Urinary bladder (tissue), 4 donors: ENCODE results near the gene SH3RF1. TPM values are rescaled to one million over a fixed set of nuclear protein-coding genes. Genes with fewer than 3 reads are reported as not detected.
A peak's percentile ranks its signal among the peaks of the same experiment; 100 is the strongest.

Experiments used
- DNase-seq: peaks from one replicate; pipeline ENCODE4 v3.0.0-alpha.2; 2015; ENCODE audit errors: extremely low spot score
- H3K27ac ChIP-seq: one replicate; pipeline ENCODE4 v1.5.1; 2013; ENCODE audit warnings: low read depth, mild to moderate bottlenecking, moderate library complexity
- H3K36me3 ChIP-seq: one replicate; pipeline ENCODE4 v1.6.1; 2013; ENCODE audit warnings: mild to moderate bottlenecking, moderate library complexity; ENCODE audit not compliant: insufficient read depth
- H3K4me1 ChIP-seq: one replicate; pipeline ENCODE4 v1.6.1; 2013; ENCODE audit warnings: mild to moderate bottlenecking, moderate library complexity; ENCODE audit not compliant: insufficient read depth
- H3K4me3 ChIP-seq: one replicate; pipeline ENCODE4 v1.5.1; 2013; ENCODE audit warnings: low read depth, low read length
- WGBS: extraction: QIAGEN DNeasy Blood & Tissue Kit; methylation state at CpG from one replicate; pipeline ENCODE4 v1.1.7; 2013; 5-methylcytosine and 5-hydroxymethylcytosine counted together
- polyA plus RNA-seq: library from polyadenylated mRNA; stranded (reverse); fragments of 200-250 nt; gene quantifications from one replicate; pipeline ENCODE4 v1.2.3, GENCODE V29; 2013
- total RNA-seq: library from RNA; depleted of rRNA; stranded (reverse); fragments of >200 nt; gene quantifications from one replicate; pipeline ENCODE4 v1.2.3, GENCODE V29; 2014
- donor health status: healthy with polysubstance abuse.
- donor health status: healthy.

Gene SH3RF1
- total RNA-seq (11.1 TPM), polyA plus RNA-seq (7.7 TPM)

DNA sequence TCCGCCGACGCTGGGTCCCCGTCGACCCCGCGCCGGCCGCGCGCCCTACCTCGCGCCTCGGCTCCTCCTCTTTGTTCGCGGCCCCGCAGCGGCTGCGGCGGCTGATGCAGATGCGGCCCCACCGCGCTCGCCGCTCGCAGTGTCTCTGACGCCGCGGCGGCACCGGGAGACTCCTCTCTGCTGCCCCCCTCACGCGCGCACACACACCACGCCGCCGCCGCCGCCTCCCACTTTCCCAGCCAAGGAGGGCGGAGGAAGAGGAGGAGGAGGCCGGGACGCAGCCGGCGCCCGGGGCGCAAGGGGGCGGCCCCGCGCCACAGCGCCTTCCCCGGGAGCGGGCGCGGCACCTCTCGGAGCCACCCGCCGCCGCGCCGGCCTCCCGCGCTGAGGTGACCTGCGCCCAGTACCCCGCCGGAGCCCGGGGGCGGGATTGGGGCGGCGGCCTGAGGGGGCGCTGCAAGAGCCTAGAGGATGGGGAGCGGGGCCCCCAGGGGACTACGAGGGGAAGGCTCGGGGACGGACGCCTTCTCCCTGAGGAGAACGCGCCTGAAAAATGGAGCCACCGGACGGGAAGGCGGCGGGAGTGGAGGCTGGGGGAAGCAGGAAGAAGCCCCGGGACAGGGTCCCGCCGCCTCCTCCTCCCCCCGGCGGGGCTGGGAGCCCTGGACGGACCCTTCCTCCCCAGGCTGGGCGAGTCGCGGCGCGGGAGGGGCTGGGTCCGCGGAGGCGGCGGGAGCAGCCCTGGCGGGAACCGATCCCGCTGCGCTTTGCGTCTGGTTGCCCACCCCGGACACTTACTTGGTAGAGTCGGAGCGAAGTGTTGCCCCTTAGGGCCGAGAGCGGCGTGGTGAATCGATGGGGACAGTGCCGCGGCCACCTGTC is at the start of gene SH3RF1:
TSS of gene SH3RF1 (minus strand) at position 147 of the 882 bp plus-strand sequence. CDS start 1,744 bp downstream, outside the sequence.
- peaks cover 5% of the 10 kb centered on the region for H3K4me1 ChIP-seq
- peak within 1 kb of the TSS; percentile 77 for H3K27ac ChIP-seq
- no peaks in the 10 kb centered on the region for H3K36me3 ChIP-seq
- WGBS, result under 1% methylated on average over 104 of the region's 110 CpGs
- H3K4me3 ChIP-seq, result peak within 1 kb of the TSS; percentile 73
- no peak for DNase-seq

DNA sequence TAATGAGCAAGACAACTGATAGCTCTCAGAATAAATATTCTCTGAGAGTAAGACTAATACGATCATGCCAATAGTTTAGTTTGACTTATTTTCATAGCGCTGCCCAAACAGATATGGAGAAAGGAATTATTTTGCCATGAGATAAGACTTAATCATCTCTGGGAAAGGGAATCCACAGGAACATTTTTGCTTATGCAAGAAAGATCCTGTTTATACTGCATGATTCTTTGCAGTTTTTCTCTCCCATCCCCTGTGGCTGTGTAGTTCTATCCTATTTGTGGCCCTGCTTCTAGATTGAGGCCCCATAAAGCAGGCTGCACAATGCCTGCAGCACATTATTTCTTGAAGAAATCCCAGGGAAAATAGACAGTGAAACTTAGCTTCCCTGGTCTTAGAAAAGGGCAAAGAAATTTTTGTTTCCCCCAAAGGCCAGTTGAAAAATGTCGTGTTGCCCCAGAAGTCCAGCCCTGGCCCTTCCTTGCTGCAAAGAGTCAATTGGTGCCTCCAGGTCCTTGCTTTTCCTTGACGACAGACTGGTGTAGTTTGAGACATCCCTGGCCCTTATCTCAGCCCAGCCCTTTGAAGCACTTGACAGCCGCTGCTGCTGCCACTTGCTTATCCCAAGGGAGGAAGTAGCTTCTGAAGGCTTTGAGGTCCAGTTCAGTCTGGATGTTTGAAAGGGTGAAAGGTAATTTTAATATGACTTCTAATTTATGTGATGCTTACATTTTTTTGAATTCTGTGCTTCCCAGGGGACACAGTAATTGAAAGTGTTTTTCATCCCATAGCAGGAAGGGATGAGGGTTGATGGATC is 45.0 kb upstream of the SH3RF1 start:
- 28% methylated on average over 5 of the region's 5 CpGs for WGBS
- no peaks in the 10 kb centered on the region for H3K36me3 ChIP-seq
- no peak for DNase-seq
- H3K4me1 ChIP-seq, result peaks cover 1% of the 10 kb centered on the region
- H3K4me3 ChIP-seq, result no peak overlapping the region
- peak overlapping the region; percentile 7 for H3K27ac ChIP-seq

DNA sequence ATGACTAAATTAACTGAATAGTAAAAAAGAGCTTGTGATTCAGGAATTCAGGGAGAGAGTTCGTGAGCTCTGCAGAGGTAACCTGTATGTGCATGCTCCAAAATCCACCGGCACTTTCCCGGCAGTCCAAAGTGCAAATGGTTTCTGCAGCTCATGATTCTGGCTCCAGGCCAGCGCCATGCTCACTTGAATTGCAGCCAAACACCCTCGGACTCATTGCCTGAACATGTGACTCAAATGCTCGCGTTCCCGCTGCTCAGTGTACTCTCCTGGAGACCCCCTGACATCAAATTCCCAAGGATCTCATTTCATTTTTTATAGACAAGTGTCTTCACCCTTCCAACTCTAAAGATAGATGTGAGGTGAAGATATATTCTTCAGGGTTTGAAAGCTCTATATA is 44.1 kb upstream of the SH3RF1 start:
- Histone ChIP-seq H3K27ac (no peak overlapping the region), H3K4me1 (peaks cover 1% of the 10 kb centered on the region), H3K4me3 (no peak overlapping the region), H3K36me3 (no peaks in the 10 kb centered on the region)
- 11% methylated on average over 8 of the region's 8 CpGs for WGBS
- DNase-seq, result peak; percentile 50

DNA sequence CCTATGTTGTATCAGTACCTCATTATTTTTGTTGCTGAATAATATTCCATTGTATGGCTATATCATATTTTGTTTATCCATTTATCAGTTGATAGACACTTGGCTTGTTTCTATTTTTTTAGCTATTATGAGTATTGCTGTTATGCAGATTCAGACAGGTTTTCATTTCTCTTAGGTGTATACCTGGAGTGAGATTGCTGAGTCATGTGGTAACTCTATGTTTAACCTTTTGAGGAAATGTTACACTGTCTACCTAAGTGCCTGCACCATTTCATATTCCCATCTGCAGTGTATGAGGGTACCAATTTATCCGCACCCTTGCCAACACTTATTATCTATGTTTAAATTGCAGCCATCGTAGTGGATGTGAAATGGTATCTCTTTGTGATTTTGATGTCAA is 43.0 kb upstream of the SH3RF1 start:
- Histone ChIP-seq H3K27ac (no peak overlapping the region), H3K36me3 (no peaks in the 10 kb centered on the region), H3K4me1 (peaks cover 1% of the 10 kb centered on the region), H3K4me3 (no peak overlapping the region)
- DNase-seq, result no peak
- WGBS, result 91% methylated on average over 2 of the region's 2 CpGs

DNA sequence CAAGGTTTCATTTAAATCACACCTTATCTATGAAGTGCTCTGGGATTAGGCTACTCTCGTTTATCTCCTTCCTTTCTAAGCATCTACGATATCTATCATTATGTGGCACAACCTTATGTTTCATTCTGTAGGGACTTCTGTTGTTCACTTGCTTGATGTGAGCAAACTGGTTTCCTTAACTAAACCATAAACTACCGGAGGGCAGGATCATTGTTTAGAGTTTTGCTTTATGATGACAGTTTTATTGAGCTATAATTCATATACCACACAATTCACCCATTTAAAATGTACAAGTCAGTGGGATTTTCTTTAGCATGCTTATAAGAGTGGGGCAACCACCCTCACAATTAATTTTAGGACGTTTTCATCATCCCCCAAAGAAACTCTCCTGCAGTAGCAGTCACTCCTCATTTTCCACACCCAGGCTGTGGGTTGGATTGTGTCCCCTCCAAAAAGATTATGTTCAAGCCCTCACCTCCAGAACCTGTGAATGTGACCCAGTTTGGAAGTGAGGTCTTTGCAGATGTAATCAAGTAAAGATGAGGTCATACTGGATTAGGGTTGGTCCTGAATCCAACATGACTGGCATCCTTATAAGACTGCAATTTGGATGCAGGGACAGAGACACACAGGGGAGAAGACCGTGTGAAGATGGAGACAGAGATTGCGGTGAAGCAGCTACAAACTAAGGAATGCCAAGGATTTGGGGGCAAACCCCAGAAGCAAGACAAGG is 42.1 kb upstream of the SH3RF1 start:
- Histone ChIP-seq H3K4me3 (no peak overlapping the region), H3K27ac (no peak overlapping the region)
- 74% methylated on average over 6 of the region's 6 CpGs for WGBS

DNA sequence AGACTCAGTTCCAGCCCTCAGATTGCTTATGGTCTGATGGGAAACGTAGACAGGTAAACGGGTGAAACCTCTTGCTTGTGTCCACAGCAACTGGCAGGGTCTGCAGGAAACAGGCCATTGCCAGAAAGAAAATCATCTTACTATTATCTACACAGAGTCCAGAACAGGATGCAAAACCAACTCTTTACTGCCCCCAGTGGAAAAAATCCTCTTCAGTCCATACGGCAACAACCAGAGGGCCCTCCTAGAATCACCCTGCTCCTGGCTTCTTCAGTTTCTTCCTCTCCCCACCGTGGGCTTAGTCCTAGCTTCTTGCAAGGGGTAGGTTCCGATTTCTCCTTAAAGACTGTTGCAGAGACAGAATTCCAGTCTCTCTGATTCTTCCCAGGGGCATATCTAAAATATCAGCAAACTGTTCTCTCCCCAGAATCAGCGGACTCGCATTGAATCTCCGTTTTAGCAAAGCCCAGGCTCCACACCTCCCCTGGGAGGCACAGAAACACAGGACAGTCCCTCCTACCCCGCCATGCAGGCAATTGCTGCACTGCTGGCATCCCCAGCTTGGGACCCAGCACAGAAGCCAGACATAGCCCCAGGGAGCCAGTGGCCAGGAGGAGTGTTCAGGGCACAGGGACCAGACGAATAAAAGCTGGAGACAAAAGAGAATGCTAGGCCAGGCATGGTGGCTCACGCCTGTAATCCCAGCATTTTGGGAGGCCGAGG is 41.0 kb upstream of the SH3RF1 start:
- no peak overlapping the region for H3K27ac ChIP-seq
- H3K4me3 ChIP-seq, result no peak overlapping the region
- peaks cover 1% of the 10 kb centered on the region for H3K4me1 ChIP-seq
- WGBS, result 80% methylated on average over 12 of the region's 12 CpGs
- no peaks in the 10 kb centered on the region for H3K36me3 ChIP-seq
- no peak for DNase-seq

More for the DNA sequence above, 42.1 kb upstream of the SH3RF1 start:
- no peak for DNase-seq
- Histone ChIP-seq H3K36me3 (no peaks in the 10 kb centered on the region), H3K4me1 (peaks cover 1% of the 10 kb centered on the region)

DNA sequence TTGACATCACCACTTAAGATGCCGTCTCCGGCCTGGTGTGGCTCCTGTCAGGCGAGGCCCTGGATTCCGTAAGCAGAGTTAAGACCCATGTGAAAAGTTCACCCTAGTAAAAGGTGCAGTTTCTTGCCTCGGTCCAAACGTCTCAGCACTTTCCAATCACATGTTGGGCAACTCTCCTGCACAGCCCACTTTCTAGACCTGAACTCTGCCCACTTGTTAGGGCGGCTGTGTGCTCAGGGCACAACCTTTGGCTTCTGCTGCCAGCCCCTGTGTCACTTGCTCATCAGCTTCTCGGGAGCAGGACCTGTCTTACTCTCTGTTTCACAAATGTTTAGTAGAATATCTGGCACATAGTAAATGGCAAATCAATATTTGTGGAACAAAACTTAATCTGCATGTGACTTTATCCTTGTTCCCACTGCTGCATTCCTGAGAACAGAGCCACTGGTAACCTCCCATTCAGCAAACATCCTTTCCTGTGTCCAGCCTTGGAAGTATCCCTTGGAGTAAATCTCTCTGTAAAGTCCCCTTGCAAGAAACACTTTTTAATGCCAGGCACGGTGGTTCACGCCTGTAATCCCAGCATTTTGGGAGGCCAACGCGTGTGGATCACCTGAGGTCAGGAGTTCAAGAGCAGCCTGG is 38.7 kb upstream of the SH3RF1 start:
- no peak overlapping the region for H3K4me3 ChIP-seq
- no peak for DNase-seq
- H3K4me1 ChIP-seq, result no peaks in the 10 kb centered on the region
- no peak overlapping the region for H3K27ac ChIP-seq
- WGBS, result 92% methylated on average over 12 of the region's 12 CpGs
- H3K36me3 ChIP-seq, result no peaks in the 10 kb centered on the region

DNA sequence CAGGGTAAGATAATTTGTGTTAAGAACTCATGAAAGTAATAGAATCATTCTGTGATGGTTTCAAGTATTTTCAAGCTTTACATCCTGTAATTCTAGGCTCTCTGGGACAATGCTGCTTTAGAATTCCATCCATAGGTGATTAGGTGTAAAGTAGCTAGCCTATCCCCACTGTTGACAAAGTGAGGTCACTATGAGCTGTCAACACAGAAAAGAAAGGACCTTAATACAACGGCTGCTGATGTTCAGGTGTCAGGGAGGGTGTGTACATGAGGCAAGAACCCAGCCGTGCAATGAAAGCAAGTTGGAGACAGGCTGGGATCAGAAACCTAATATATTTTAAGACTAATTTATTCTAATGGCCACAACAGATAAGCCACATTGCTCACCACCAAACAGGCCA is 36.8 kb upstream of the SH3RF1 start:
- DNase-seq, result no peak
- H3K36me3 ChIP-seq, result no peaks in the 10 kb centered on the region
- H3K4me3 ChIP-seq, result no peak overlapping the region
- WGBS, result 86% methylated on average over 2 of the region's 2 CpGs
- H3K4me1 ChIP-seq, result no peaks in the 10 kb centered on the region
- no peak overlapping the region for H3K27ac ChIP-seq

DNA sequence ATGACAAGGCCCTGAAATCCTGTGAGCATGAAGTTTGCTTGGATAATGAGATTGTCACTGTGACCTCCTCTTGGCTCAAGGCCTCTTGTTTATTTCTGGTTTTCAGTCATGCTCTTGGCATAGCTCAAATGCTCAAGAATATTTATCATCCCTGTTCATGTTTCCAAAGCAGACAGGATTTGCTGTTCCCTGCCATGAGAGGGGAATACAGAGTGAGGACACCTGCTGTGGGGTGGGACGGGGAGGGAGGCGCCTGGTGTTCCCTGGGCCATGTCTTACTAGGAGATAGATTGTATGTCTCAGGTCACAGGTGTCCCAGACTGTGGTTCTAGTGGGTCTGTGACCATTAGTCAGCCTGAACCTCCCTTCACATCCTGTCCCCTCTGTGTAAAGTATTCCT is 34.9 kb upstream of the SH3RF1 start:
- no peaks in the 10 kb centered on the region for H3K36me3 ChIP-seq
- WGBS, result 76% methylated on average over 2 of the region's 2 CpGs
- no peak for DNase-seq
- H3K4me1 ChIP-seq, result no peaks in the 10 kb centered on the region
- no peak overlapping the region for H3K4me3 ChIP-seq
- no peak overlapping the region for H3K27ac ChIP-seq

DNA sequence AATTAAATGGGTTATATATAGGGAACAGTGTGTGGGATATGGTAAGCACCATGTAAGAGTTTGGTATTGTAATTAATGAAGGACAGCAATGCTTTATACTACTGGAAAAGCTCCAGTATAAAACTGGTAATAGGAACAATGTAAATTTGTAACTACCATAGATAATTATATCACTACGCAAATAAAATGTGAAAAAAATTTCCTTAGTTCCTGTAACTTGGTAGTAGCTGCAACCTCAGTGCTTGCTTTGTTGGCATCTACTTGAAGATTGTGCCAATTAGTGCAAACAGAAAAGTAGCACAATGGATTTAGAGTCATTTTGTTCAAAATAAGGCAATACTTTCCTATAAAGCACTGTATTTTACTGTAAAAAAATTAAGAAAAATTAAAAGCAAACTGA is 34.4 kb upstream of the SH3RF1 start:
- Histone ChIP-seq H3K36me3 (no peaks in the 10 kb centered on the region), H3K27ac (no peak overlapping the region), H3K4me3 (no peak overlapping the region), H3K4me1 (no peaks in the 10 kb centered on the region)
- 1% methylated on average over 1 of the region's 1 CpG for WGBS
- no peak for DNase-seq

DNA sequence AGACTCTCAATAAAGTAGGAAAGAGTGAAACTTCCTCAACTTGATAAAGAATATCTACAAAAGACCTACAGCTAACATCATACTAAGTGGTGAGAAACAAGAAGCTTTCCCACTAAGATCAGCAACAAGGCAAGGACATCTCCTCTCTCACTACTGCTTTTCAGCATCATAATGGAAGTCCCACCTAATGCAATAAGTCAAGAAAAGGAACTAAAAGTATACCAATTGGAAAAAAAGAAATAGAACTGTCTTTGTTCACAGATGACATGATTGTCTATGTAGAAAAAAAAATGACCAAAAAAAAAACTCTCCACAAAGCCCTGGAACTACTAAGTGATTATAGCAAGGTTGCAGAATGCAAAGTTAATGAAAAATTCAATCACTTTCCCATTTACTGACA is 25.1 kb upstream of the SH3RF1 start:
- no peaks in the 10 kb centered on the region for H3K4me1 ChIP-seq
- no peak overlapping the region for H3K4me3 ChIP-seq
- DNase-seq, result no peak
- no peaks in the 10 kb centered on the region for H3K36me3 ChIP-seq
- no peak overlapping the region for H3K27ac ChIP-seq

DNA sequence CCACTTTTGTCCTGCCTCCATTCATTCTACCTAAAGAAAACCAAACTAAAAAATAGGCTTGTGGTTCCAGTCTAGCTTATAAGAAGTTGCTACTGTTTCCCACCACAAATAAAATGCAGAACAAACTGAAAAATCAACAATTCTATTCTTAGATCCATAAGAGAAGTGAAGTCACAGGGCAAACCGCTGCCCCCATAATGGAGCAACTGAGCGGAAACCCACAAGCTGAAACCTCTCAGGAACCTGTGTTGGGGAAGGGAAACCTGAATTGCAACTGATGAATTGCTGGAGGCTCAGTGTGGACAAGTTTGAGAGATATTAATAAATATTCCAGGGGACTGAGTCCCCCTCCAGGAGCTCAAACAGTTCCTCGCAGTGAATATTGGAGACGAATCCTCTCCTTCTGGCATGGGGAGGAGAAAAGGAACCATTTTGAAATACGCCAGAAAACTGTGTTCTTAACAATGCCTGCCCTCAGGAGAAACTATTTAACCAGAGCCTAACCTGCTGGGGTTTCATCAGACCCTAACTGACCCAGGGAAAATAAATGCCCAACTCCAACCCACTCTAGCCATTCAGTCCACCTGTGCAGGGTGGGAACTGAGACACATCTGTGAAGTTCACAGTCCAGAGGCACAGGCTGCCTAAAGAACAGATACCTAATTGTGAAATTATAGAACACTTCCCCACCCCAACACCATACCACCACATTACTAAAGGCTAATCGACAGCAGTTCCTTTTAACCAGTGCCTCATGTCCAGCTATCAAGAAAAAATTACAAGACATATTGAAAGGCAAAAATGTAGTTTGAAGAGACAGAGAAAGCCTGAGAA is 22.8 kb upstream of the SH3RF1 start:
- no peaks in the 10 kb centered on the region for H3K36me3 ChIP-seq
- no peak overlapping the region for H3K4me3 ChIP-seq
- H3K27ac ChIP-seq, result no peak overlapping the region
- no peak for DNase-seq
- 77% methylated on average over 6 of the region's 6 CpGs for WGBS
- no peaks in the 10 kb centered on the region for H3K4me1 ChIP-seq
